A673 (cell line): ENCODE measurements around the gene CADPS2. TPM values are rescaled to one million over a fixed set of nuclear protein-coding genes. Genes with fewer than 3 reads are reported as not detected.
A peak's percentile ranks its signal among the peaks of the same experiment; 100 is the strongest.

Experiments used
- BruUV-seq: library from RNA; stranded (reverse); fragments of 400-500 nt; replicated peaks from 2 replicates; lab custom pipeline; 2021; lab: Mats Ljungman, UMichigan
- CTCF ChIA-PET: fragments of 300-600 bp; sonication (Branson Sonifier 250); formaldehyde crosslinking; loops from one replicate; lab custom pipeline; 2022; ENCODE audit warnings: antibody characterized with exemption; lab: Charles Lee
- POLR2A ChIA-PET: fragments of 300-600 bp; sonication (Branson Sonifier 250); formaldehyde crosslinking; loops from one replicate; lab custom pipeline; 2022; ENCODE audit warnings: antibody characterized with exemption; ENCODE audit not compliant: low non-redundant PET; lab: Charles Lee
- DNase-seq: peaks from one replicate; pipeline ENCODE4 v3.0.0-alpha.2; 2015; ENCODE audit warnings: low spot score
- H3K27ac ChIP-seq: fragments of 200-600 bp; sonication (generic); 2 replicates; pipeline ENCODE4 v1.5.1; 2016; ENCODE audit warnings: mixed run types, low read depth, mild to moderate bottlenecking, mixed read lengths, antibody characterized with exemption, low read length; ENCODE audit not compliant: poor library complexity, severe bottlenecking
- H3K27me3 ChIP-seq: fragments of 200-600 bp; sonication (generic); replicated peaks from 2 replicates; pipeline ENCODE4 v1.6.1; 2017; ENCODE audit warnings: mixed run types, low read depth, mild to moderate bottlenecking, mixed read lengths, antibody characterized with exemption, low read length; ENCODE audit not compliant: insufficient read depth, poor library complexity
- H3K36me3 ChIP-seq: fragments of 200-600 bp; sonication (generic); 2 replicates; pipeline ENCODE4 v1.6.1; 2016; ENCODE audit warnings: mixed run types, mild to moderate bottlenecking, mixed read lengths, antibody characterized with exemption, low read length; ENCODE audit not compliant: insufficient read depth, poor library complexity, severe bottlenecking
- H3K4me1 ChIP-seq: fragments of 200-600 bp; sonication (generic); 2 replicates; pipeline ENCODE4 v1.6.1; 2017; ENCODE audit warnings: mixed run types, mild to moderate bottlenecking, mixed read lengths, antibody characterized with exemption, low read length; ENCODE audit not compliant: insufficient read depth, poor library complexity, severe bottlenecking
- H3K4me3 ChIP-seq: fragments of 200-600 bp; sonication (generic); 2 replicates; pipeline ENCODE4 v1.5.1; 2016; ENCODE audit warnings: low read depth, mixed run types, mild to moderate bottlenecking, mixed read lengths, low read length; ENCODE audit not compliant: poor library complexity, severe bottlenecking
- H3K9me3 ChIP-seq: fragments of 200-600 bp; sonication (generic); 2 replicates; pipeline ENCODE4 v1.6.1; 2016; ENCODE audit warnings: mixed run types, low read depth, mild to moderate bottlenecking, mixed read lengths, antibody characterized with exemption, low read length; ENCODE audit not compliant: poor library complexity, severe bottlenecking
- CTCF ChIP-seq: fragments of 300-800, 200-600 bp; sonication (generic); conservative IDR thresholded peaks from 2 replicates; pipeline ENCODE4 v1.5.1; 2017; ENCODE audit warnings: low read depth, mild to moderate bottlenecking, antibody characterized with exemption, low read length, moderate library complexity, mixed read lengths
- EZH2 ChIP-seq: fragments of 200-600 bp; sonication (generic); IDR thresholded peaks from 2 replicates; pipeline ENCODE4 v1.6.1; 2017; ENCODE audit warnings: borderline replicate concordance, low read depth, mild to moderate bottlenecking, mixed read lengths, antibody characterized with exemption, low read length; ENCODE audit not compliant: poor library complexity, severe bottlenecking
- intact Hi-C: fragments of 100-400 bp; cut with micrococcal nuclease; formaldehyde crosslinking; loops from one replicate; pipeline ENCODE4 v1.10.0; 2022; ENCODE audit not compliant: unreplicated experiment
- total RNA-seq: library from RNA; stranded (reverse); gene quantifications from 2 replicates; pipeline ENCODE4 v1.2.3, GENCODE V29; 2021

The CADPS2 gene
- total RNA-seq, 1 experiment from 2014 or later, result 81.3 TPM

GRCh38 chr7:122448893-122449589 is 437.2 kb downstream of the CADPS2 start:
- H3K4me3 ChIP-seq, result no peak overlapping the region
- no peaks in the 10 kb centered on the region for H3K27me3 ChIP-seq
- DNase-seq, result no peak
- H3K36me3 ChIP-seq, result peaks cover 4% of the 10 kb centered on the region
- no peaks in the 10 kb centered on the region for H3K4me1 ChIP-seq
- no TSS peak for BruUV-seq
- no peak overlapping the region for H3K27ac ChIP-seq
- intact Hi-C loops, result no loop called here
- POLR2A ChIA-PET, result no interaction called here
- H3K9me3 ChIP-seq, result peaks cover 3% of the 10 kb centered on the region
- TF ChIP-seq EZH2 (no peak), CTCF (no peak)
- CTCF ChIA-PET, result no interaction called here

DNA sequence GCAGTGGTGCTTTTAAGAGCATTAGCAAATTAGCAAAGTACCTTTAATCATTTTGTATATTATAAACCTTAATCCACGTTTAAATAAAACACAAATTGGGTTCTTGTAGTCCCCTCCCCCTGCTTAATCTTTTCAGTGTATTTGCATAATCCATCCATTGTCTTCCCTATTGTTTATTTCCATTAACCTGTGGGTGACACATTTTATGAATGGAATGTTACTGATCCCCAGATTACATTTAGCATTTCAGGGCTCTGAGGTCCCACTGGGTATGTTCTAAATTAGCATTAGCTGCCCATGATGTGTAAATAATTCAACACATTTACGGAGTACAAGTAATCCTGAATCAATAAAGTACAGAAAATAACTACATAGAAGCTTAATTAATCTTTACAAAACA is 443.3 kb downstream of the CADPS2 start:
- no TSS peak for BruUV-seq
- H3K36me3 ChIP-seq, result no peaks in the 10 kb centered on the region
- intact Hi-C loops, result loop anchor here (5.0 kb wide), 1 partner anchor 141 kb away; the partner anchor contains the start of gene FEZF1
- peaks cover 4% of the 10 kb centered on the region for H3K9me3 ChIP-seq
- TF ChIP-seq EZH2 (no peak), CTCF (no peak)
- H3K4me1 ChIP-seq, result peaks cover 22% of the 10 kb centered on the region
- no peak overlapping the region for H3K27ac ChIP-seq
- no peak overlapping the region for H3K4me3 ChIP-seq
- peak; percentile 37 for DNase-seq
- H3K27me3 ChIP-seq, result peaks cover 25% of the 10 kb centered on the region
- POLR2A ChIA-PET, result no interaction called here
- CTCF ChIA-PET, result no interaction called here

DNA sequence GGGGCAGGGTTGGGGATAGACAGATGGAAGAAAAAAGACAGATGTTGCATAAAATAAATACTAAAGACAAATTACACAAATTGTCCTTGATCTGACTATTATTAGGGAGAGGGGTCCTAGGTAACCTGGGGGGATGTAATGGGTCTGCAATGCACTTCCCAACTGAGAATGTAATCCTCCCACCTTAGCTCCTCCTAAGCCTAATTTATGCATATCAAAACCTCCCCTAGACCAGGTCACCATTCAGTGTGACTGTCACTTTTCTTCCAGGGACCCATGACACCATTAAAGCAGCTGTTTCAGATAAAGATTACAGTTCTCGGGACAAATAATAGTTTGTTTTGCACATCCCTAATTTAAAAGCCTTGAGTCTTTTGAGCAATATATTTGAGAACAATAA is 447.8 kb downstream of the CADPS2 start:
- ChIA-PET POLR2A (interaction anchor here (0.6 kb wide), 1 partner anchor 1311 kb away, joined by 3 read pairs; no protein-coding TSS in a partner anchor), CTCF (no interaction called here)
- BruUV-seq, result no TSS peak
- peaks cover 30% of the 10 kb centered on the region for H3K27me3 ChIP-seq
- H3K4me1 ChIP-seq, result peaks cover 28% of the 10 kb centered on the region
- no peaks in the 10 kb centered on the region for H3K9me3 ChIP-seq
- TF ChIP-seq CTCF, result no peak
- TF ChIP-seq EZH2, result no peak
- no peak overlapping the region for H3K27ac ChIP-seq
- intact Hi-C loops, result no loop called here
- H3K4me3 ChIP-seq, result no peak overlapping the region
- no peaks in the 10 kb centered on the region for H3K36me3 ChIP-seq
- DNase-seq, result peak; percentile 6
